Lower leg skin (tissue), 3 donors: ENCODE results near the gene CAT.

ENCODE experiments used
- POLR2A ChIP-seq, 2 donors: fragments of 450-650 bp; IDR thresholded peaks; one replicate each; pipeline ENCODE4 v1.6.1; 2016 to 2017; ENCODE audit warnings: antibody characterized with exemption in 2 of 2, mild to moderate bottlenecking in 1 of 2, moderate library complexity in 1 of 2
- TF ChIP-seq, protein P1 (sequence below), 3 donors: fragments of 450-650 bp; IDR thresholded peaks; one replicate each; pipeline ENCODE4 v1.5.1; 2016; ENCODE audit warnings: antibody characterized with exemption in 3 of 3, mild to moderate bottlenecking in 3 of 3, moderate library complexity in 2 of 3

DNA sequence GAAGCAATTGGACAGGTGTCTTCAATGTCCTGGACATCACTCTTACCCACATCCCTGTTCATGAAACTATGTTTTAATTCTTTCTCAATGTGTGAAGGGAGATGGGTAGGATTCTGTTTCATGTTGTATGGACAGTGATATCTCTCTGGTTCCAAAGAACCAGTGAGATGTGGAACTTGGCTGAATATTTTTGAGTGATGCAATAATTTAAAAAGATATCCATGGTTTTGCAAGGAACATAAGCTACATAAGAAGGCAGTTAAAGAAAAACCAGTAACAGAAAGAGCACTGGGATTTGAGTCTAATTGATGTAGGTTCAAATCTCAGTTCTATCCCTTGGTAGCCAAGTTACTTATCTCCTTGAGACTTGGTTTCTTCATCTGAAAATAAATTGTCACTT is 82.5 kb downstream of the CAT start:
- TF ChIP-seq, protein P1, sequence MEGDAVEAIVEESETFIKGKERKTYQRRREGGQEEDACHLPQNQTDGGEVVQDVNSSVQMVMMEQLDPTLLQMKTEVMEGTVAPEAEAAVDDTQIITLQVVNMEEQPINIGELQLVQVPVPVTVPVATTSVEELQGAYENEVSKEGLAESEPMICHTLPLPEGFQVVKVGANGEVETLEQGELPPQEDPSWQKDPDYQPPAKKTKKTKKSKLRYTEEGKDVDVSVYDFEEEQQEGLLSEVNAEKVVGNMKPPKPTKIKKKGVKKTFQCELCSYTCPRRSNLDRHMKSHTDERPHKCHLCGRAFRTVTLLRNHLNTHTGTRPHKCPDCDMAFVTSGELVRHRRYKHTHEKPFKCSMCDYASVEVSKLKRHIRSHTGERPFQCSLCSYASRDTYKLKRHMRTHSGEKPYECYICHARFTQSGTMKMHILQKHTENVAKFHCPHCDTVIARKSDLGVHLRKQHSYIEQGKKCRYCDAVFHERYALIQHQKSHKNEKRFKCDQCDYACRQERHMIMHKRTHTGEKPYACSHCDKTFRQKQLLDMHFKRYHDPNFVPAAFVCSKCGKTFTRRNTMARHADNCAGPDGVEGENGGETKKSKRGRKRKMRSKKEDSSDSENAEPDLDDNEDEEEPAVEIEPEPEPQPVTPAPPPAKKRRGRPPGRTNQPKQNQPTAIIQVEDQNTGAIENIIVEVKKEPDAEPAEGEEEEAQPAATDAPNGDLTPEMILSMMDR (IDR thresholded peaks at IDR 0.05): no peak
- TF ChIP-seq POLR2A (IDR thresholded peaks at IDR 0.05): no peak
